Glomerular visceral epithelial cell (primary cell): Measurements from ENCODE around the gene IL6.
A peak's percentile ranks its signal among the peaks of the same experiment; 100 is the strongest.

Experiments used
- DNase-seq: peaks from one replicate; pipeline ENCODE4 v3.0.0-alpha.2; 2016; ENCODE audit errors: extremely low spot score

IL6 gene

GRCh38 chr7:22781230-22781711, 54.3 kb downstream of the IL6 start:
- DNase-seq: peak; percentile 67
